Activated CD8-positive, alpha-beta T cell treated with anti-CD3 and anti-CD28 coated beads for 36 hours (primary cell): Measurements from ENCODE around the gene ATG9B. TPM values are rescaled to one million over a fixed set of nuclear protein-coding genes. Genes with fewer than 3 reads are reported as not detected.
A peak's percentile ranks its signal among the peaks of the same experiment; 100 is the strongest.

Experiments
- ATAC-seq: fragments of 200-7000 bp; cut with Tn5 transposase; one replicate; pipeline ENCODE4 v1.10.0; 2021; ENCODE audit warnings: mild to moderate bottlenecking, moderate library complexity
- CTCF ChIA-PET: fragments of 350-600 bp; sonication (Branson Sonifier 250); formaldehyde crosslinking; loops from one replicate; lab custom pipeline; 2021; ENCODE audit warnings: antibody characterized with exemption; lab: Charles Lee
- POLR2A ChIA-PET: fragments of 350-600 bp; sonication (Branson Sonifier 250); formaldehyde crosslinking; loops from one replicate; lab custom pipeline; 2021; ENCODE audit warnings: antibody characterized with exemption; lab: Charles Lee
- DNase-seq: peaks from one replicate; pipeline ENCODE4 v3.0.0-alpha.2; 2020
- H3K27ac Mint-ChIP-seq: one replicate; pipeline ENCODE4 v1.8.0; 2021; ENCODE audit warnings: mild to moderate bottlenecking, mixed read lengths
- H3K27me3 Mint-ChIP-seq: one replicate; pipeline ENCODE4 v1.8.0; 2021; ENCODE audit warnings: mixed read lengths
- H3K36me3 Mint-ChIP-seq: one replicate; pipeline ENCODE4 v1.8.0; 2021; ENCODE audit warnings: low read depth, mixed read lengths
- H3K4me1 Mint-ChIP-seq: one replicate; pipeline ENCODE4 v1.8.0; 2021; ENCODE audit warnings: low read depth, mixed read lengths
- H3K4me3 Mint-ChIP-seq: one replicate; pipeline ENCODE4 v1.8.0; 2021; ENCODE audit warnings: mild to moderate bottlenecking, moderate library complexity, mixed read lengths
- H3K9me3 Mint-ChIP-seq: one replicate; pipeline ENCODE4 v1.8.0; 2021; ENCODE audit warnings: mixed read lengths
- intact Hi-C: fragments of 100-400 bp; cut with micrococcal nuclease; formaldehyde crosslinking; loops from one replicate; pipeline ENCODE4 v1.10.0; 2022
- total RNA-seq, 2 experiments: library from RNA; stranded (reverse); gene quantifications; one replicate each; pipeline ENCODE4 v1.2.3, GENCODE V29; 2021
- TF ChIP-seq, protein P1 (sequence below): fragments of 200-600 bp; IDR thresholded peaks from one replicate; pipeline ENCODE4 v1.8.0; 2022; ENCODE audit warnings: antibody characterized with exemption, mild to moderate bottlenecking

ATG9B gene
- total RNA-seq, 2 experiments from 2014 or later: 12.6 to 14.0 TPM

DNA sequence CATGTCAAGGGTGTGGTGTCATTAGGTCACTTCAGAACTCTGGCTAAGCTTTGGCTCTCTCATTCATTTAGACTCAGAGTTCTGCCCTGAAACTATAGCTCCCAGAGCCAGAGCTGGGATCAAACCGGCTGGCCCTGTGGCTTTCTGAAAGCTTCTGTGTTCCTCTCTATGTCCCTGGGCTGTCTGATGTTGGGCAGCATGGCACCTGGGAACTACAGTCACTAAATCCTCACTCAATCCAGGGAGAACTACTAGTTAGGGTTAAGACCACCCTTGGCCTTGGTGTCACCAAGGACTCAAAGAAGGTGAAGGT is 13.2 kb downstream of the ATG9B start:
- Mint-ChIP-seq H3K36me3 (peaks cover 14% of the 10 kb centered on the region), H3K27me3 (no peaks in the 10 kb centered on the region), H3K27ac (peak overlapping the region; percentile 84), H3K4me3 (peak overlapping the region; percentile 63), H3K9me3 (no peaks in the 10 kb centered on the region), H3K4me1 (peaks cover 68% of the 10 kb centered on the region)
- ATAC-seq: no peak
- intact Hi-C loops: no loop called here
- DNase-seq: no peak
- TF ChIP-seq, protein P1, sequence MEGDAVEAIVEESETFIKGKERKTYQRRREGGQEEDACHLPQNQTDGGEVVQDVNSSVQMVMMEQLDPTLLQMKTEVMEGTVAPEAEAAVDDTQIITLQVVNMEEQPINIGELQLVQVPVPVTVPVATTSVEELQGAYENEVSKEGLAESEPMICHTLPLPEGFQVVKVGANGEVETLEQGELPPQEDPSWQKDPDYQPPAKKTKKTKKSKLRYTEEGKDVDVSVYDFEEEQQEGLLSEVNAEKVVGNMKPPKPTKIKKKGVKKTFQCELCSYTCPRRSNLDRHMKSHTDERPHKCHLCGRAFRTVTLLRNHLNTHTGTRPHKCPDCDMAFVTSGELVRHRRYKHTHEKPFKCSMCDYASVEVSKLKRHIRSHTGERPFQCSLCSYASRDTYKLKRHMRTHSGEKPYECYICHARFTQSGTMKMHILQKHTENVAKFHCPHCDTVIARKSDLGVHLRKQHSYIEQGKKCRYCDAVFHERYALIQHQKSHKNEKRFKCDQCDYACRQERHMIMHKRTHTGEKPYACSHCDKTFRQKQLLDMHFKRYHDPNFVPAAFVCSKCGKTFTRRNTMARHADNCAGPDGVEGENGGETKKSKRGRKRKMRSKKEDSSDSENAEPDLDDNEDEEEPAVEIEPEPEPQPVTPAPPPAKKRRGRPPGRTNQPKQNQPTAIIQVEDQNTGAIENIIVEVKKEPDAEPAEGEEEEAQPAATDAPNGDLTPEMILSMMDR: no peak
- CTCF ChIA-PET: interaction anchor here (0.8 to 4.3 kb wide), 12 partner anchors 7 to 134 kb away, joined by 3 to 58 read pairs (median 12); partner anchors contain the start of gene AGAP3
- POLR2A ChIA-PET: interaction anchor here (0.7 to 2.2 kb wide), 4 partner anchors 13 to 48 kb away, joined by 3 to 8 read pairs (median 4); partner anchors contain the start of genes ABCB8 and SLC4A2

DNA sequence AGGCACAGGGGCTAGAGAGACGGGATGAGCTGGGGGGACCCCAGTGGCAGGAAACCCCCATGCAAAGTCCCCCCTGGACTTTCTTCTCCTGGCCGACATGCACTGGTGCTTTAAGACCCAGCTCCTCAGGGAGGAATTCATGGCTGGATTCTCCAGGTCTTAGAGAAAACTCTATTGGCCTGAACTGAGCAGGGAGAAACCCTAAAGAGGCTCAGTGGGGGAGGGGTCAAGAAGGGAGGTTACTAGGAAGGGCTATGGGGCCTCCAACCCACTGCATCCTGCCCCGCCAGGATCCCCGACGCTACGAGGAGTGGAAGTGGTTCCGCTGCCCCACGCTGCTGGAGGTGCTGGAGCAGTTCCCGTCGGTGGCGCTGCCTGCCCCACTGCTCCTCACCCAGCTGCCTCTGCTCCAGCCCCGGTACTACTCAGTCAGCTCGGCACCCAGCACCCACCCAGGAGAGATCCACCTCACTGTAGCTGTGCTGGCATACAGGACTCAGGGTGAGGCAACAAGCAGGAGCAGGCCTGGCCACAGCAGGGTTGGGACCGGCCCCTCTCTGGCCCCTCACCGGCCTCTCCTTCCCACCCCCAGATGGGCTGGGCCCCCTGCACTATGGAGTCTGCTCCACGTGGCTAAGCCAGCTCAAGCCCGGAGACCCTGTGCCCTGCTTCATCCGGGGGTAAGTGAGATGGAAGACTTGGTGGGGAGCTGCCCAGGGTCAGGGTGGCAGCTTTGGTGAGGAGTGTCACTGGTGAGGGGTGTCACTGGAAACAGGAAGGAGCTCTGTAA is 13.8 kb downstream of the ATG9B start:
- peaks cover 66% of the 10 kb centered on the region for H3K4me1 Mint-ChIP-seq

DNA sequence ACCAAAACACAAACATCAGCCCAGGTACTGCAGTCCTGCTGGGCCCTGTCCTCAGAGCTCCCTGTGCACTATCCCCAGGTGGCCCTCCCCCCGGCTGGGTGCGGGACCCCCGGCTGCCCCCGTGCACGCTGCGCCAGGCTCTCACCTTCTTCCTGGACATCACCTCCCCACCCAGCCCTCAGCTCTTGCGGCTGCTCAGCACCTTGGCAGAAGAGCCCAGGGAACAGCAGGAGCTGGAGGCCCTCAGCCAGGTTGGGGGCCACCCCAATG is 14.3 kb downstream of the ATG9B start:
- TF ChIP-seq, protein P1: no peak
- POLR2A ChIA-PET: interaction anchor here (1.6 to 2.5 kb wide), 3 partner anchors 9 to 19 kb away, joined by 4 to 18 read pairs (median 8); partner anchors contain the start of gene ABCB8
- Mint-ChIP-seq H3K27me3 (no peaks in the 10 kb centered on the region), H3K4me1 (peaks cover 61% of the 10 kb centered on the region), H3K4me3 (no peak overlapping the region), H3K27ac (peak overlapping the region; percentile 84), H3K9me3 (no peaks in the 10 kb centered on the region), H3K36me3 (peaks cover 8% of the 10 kb centered on the region)
- DNase-seq: no peak
- intact Hi-C loops: no loop called here
- CTCF ChIA-PET: interaction anchor here (0.7 to 4.3 kb wide), 14 partner anchors 8 to 133 kb away, joined by 3 to 58 read pairs (median 8); partner anchors contain the start of genes ABCB8 and AGAP3
- ATAC-seq: no peak

More for the DNA sequence above, 13.8 kb downstream of the ATG9B start:
- Mint-ChIP-seq H3K36me3 (peaks cover 13% of the 10 kb centered on the region), H3K4me3 (peak overlapping the region; percentile 63), H3K27ac (peak overlapping the region; percentile 84), H3K9me3 (no peaks in the 10 kb centered on the region), H3K27me3 (no peaks in the 10 kb centered on the region)
- TF ChIP-seq, protein P1: no peak
- POLR2A ChIA-PET: interaction anchor here (1.1 to 2.5 kb wide), 4 partner anchors 8 to 49 kb away, joined by 3 to 18 read pairs (median 6); partner anchors contain the start of genes ABCB8 and SLC4A2
- intact Hi-C loops: no loop called here
- DNase-seq (peak; percentile 66), ATAC-seq (peak; percentile 32)
- CTCF ChIA-PET: interaction anchor here (0.7 to 4.3 kb wide), 16 partner anchors 8 to 134 kb away, joined by 3 to 58 read pairs (median 8); partner anchors contain the start of genes ABCB8 and AGAP3

DNA sequence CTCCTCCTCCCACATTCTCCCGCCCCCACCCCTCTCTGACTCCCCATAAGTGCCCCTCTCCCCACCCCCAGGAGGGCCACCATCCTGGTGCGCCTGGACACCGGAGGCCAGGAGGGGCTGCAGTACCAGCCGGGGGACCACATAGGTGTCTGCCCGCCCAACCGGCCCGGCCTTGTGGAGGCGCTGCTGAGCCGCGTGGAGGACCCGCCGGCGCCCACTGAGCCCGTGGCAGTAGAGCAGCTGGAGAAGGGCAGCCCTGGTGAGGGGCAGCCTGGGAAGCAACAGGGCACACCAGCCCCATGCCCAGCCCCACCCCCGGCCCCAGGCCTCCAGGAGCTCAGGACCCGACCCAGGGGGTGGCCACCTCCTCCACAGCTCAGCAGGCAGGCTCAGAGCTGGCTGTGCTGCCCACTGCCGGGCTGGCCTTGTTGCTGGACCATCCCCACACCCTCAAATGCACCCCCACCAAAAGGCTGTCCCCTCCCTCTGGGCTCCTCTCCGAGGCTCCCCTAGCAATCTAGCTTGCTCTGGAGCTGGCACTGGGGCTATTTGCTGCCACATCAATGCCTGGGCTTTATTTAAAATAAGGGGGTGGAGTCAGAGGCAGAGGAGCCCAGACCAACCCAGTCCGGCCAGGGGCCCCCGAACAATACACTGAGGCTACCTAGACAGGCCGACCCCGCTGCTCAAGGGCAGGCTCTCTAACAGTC is 14.8 kb downstream of the ATG9B start:
- peaks cover 56% of the 10 kb centered on the region for H3K4me1 Mint-ChIP-seq
- POLR2A ChIA-PET: interaction anchor here (1.0 to 2.5 kb wide), 3 partner anchors 9 to 61 kb away, joined by 3 to 18 read pairs (median 4); no protein-coding TSS in a partner anchor
- H3K4me3 Mint-ChIP-seq: no peak overlapping the region

More for the DNA sequence above, 14.8 kb downstream of the ATG9B start:
- Mint-ChIP-seq H3K27ac (no peak overlapping the region), H3K27me3 (no peaks in the 10 kb centered on the region), H3K36me3 (peaks cover 6% of the 10 kb centered on the region), H3K9me3 (no peaks in the 10 kb centered on the region)
- ATAC-seq (no peak), DNase-seq (peak; percentile 34)
- intact Hi-C loops: no loop called here
- TF ChIP-seq, protein P1: no peak
- CTCF ChIA-PET: interaction anchor here (0.8 to 4.3 kb wide), 19 partner anchors 9 to 156 kb away, joined by 3 to 58 read pairs (median 7); partner anchors contain the start of genes ABCB8 and AGAP3
